Immature natural killer cell (primary cell): Measurements from ENCODE around the gene ZYG11B. TPM values are rescaled to one million over a fixed set of nuclear protein-coding genes. Genes with fewer than 3 reads are reported as not detected.
A peak's percentile ranks its signal among the peaks of the same experiment; 100 is the strongest.
"Not testable (repeated sequence)": the region's sequence is repeated elsewhere in the genome, so short reads cannot be mapped to it uniquely, and the experiment has no call there.

Experiments used
- DNase-seq, 3 donors: peaks; one replicate each; pipeline ENCODE4 v3.0.0; 2022; ENCODE audit warnings: mixed read lengths in 1 of 3
- H3K27ac Mint-ChIP-seq, 6 donors: one replicate each; pipeline ENCODE4 v1.8.0; 2020; ENCODE audit warnings: mixed read lengths in 6 of 6, mild to moderate bottlenecking in 5 of 6, inconsistent platforms in 4 of 6, moderate library complexity in 3 of 6
- H3K27me3 Mint-ChIP-seq, 3 donors: one replicate each; pipeline ENCODE4 v1.8.0; 2020 to 2021; ENCODE audit warnings: low read depth in 3 of 3, mild to moderate bottlenecking in 3 of 3, mixed read lengths in 3 of 3, moderate library complexity in 3 of 3, inconsistent platforms in 1 of 3
- H3K36me3 Mint-ChIP-seq, 3 donors: one replicate each; pipeline ENCODE4 v1.8.0; 2020; ENCODE audit warnings: mixed read lengths in 3 of 3, inconsistent platforms in 2 of 3, mild to moderate bottlenecking in 2 of 3
- H3K4me1 Mint-ChIP-seq, 2 donors: one replicate each; pipeline ENCODE4 v1.8.0; 2020; ENCODE audit warnings: inconsistent platforms in 2 of 2, mild to moderate bottlenecking in 2 of 2, mixed read lengths in 2 of 2, moderate library complexity in 1 of 2
- H3K4me3 Mint-ChIP-seq, 5 donors: one replicate each; pipeline ENCODE4 v1.8.0; 2020; ENCODE audit warnings: mild to moderate bottlenecking in 5 of 5, mixed read lengths in 5 of 5, inconsistent platforms in 3 of 5, moderate library complexity in 3 of 5
- H3K9me3 Mint-ChIP-seq, 6 donors: one replicate each; pipeline ENCODE4 v1.8.0; 2020; ENCODE audit warnings: mild to moderate bottlenecking in 6 of 6, mixed read lengths in 6 of 6, inconsistent platforms in 4 of 6, moderate library complexity in 3 of 6
- polyA plus RNA-seq, 3 donors: library from polyadenylated mRNA; unstranded; fragments of 300-500 nt; fragmentation: Illumina TruSeq; gene quantifications; one replicate each; pipeline ENCODE4 v1.2.3, GENCODE V29; 2021

The ZYG11B gene
- polyA plus RNA-seq, 3 donors from 2014 or later = 1.1 to 8.9 (median 5.0) TPM

DNA sequence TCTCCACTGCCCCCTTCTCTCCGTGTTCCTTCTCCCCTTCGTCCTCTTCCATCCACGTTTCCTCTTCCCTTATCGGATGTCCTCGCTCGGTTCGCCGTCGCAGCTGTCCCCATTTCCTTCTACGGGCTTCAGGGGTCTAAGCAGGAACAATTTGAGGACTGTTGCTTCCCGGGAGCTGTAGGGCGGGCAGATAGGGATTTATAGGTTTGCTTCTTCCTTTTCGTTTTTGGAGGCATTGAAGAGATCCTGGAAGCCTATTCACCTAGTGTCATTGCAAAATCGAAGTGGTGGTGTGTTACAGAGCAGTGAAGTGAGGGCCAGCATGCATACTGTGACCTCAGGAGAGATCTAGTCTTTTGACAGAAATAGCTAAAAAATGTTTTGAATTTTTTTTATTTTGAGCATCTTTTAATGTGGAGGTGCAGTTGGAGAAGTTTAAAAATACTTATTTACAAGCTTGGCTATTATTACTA, 897 bp downstream of the ZYG11B start:
- peaks cover 27 to 32% of the 10 kb centered on the region in 2 donors for H3K4me1 Mint-ChIP-seq
- H3K27ac Mint-ChIP-seq = peak overlapping the region; percentile 52 to 92 (median 84)
- DNase-seq = no peak
- H3K27me3 Mint-ChIP-seq = peaks cover 5 to 14% (median 9%) of the 10 kb centered on the region in 3 donors
- no peaks in the 10 kb centered on the region for H3K9me3 Mint-ChIP-seq
- H3K36me3 Mint-ChIP-seq = peaks cover 0 to 6% (median 0%) of the 10 kb centered on the region in 3 donors
- H3K4me3 Mint-ChIP-seq = peak overlapping the region; percentile 87 to 95 (median 91)

DNA sequence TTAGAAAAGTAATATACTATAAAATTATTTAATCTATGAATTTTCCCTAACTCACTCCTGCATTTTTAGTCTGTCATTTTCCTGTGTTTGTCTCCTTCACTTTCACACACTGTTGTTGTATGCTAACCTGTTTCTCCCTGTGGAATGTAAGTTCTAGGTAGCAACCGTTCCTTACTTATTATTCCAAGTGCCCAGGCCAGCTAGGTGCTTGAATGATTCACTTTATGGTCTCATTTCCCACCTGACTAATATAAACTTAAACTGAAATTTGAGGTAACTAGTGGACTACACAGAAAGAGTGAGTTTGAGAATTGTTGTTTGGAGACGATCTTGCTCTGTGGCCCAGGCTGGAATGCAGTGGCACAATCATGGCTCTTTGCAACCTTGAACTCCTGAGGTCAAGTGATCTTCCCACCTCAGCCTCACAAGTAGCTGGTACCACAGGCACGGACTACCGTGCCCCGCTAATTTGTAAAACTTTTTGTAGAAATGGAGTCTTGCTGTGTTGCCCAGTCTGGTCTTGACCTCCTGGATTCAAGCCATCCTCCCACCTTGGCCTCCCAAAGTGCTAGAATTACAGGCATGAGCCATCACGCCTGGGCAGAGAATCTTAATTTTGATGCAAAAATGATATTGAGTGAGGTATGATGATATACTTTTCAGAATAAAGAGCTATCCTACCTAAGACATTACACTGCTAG, 1.9 kb downstream of the ZYG11B start:
- no peak for DNase-seq
- Mint-ChIP-seq H3K27ac (peak overlapping the region in 1 of 6 donors; percentile 64), H3K4me1 (peaks cover 27 to 32% of the 10 kb centered on the region in 2 donors), H3K27me3 (peaks cover 5 to 10% (median 5%) of the 10 kb centered on the region in 3 donors), H3K36me3 (peaks cover 0 to 6% (median 0%) of the 10 kb centered on the region in 3 donors), H3K9me3 (no peaks in the 10 kb centered on the region), H3K4me3 (peak overlapping the region; percentile 12 to 93 (median 87))

DNA sequence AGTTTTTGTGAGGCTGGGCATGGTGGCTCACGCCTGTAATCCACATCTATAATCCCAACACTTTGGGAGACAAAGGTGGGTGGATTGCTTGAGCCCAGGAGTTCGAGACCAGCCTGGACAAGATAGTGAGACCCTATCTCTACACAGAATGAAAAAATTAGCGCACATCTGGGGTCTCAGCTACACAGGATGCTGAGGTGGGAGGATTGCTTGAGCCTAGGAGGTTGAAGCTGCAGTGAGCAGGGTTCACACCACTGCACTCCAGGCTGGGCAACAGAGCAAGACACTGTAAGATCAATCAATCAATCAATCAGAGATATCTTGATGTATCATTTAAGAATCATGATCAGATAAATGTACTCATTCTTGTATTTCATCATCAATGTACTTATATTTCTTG, 7.1 kb downstream of the ZYG11B start:
- no peak for DNase-seq
- Mint-ChIP-seq H3K27ac (peak overlapping the region in 1 of 6 donors; percentile 6), H3K36me3 (peaks cover 0 to 6% (median 0%) of the 10 kb centered on the region in 3 donors), H3K4me1 (peaks cover 0 to 7% of the 10 kb centered on the region in 2 donors), H3K4me3 (no peak overlapping the region), H3K27me3 (no peaks in the 10 kb centered on the region), H3K9me3 (no peaks in the 10 kb centered on the region)

DNA sequence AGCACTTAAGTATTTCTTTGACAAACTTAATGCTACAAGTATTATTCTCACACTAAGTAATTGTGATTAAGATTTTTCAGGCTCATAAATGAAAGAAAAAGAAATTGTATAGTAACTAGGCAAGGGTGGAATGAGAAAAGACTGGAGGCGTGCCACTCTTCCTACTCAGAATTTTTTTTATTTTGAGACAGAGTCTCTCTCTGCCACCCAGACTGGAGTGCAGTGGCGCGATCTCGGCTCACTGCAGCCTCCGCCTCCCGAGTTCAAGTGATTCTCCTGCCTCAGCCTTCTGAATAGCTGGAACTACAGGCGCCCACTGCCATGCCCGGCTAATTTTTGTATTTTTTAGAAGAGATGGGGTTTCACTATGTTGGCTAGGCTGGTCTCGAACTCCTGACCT, 9.1 kb downstream of the ZYG11B start:
- not testable (repeated sequence) for H3K27me3 Mint-ChIP-seq, H3K4me3 Mint-ChIP-seq, H3K4me1 Mint-ChIP-seq, DNase-seq, H3K9me3 Mint-ChIP-seq, H3K27ac Mint-ChIP-seq, H3K36me3 Mint-ChIP-seq

GRCh38 chr1:52738148-52738547, 11.9 kb downstream of the ZYG11B start:
- no peak for DNase-seq
- Mint-ChIP-seq H3K4me1 (peaks cover 7 to 12% of the 10 kb centered on the region in 2 donors), H3K36me3 (no peaks in the 10 kb centered on the region), H3K4me3 (no peak overlapping the region), H3K27me3 (no peaks in the 10 kb centered on the region), H3K27ac (no peak overlapping the region), H3K9me3 (no peaks in the 10 kb centered on the region)

DNA sequence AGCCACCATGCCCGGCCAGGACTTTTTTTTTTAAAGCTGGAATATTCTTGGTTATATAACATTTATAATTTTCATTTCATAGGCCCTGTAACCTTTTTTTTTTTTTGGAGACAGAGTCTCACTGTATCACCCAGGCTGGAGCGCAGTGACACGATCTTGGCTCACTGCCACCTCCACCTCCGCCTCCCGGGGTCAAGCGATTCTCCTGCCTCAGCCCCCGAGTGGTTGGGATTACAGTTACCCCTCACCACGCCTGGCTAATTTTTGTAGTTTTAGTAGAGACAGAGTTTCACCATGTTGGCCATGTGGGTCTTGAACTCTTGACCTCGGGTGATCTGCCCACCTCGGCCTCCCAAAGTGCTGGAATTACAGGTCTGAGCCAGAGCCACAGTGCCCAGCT, 12.6 kb downstream of the ZYG11B start:
- Mint-ChIP-seq H3K4me3 (no peak overlapping the region), H3K4me1 (peaks cover 7 to 12% of the 10 kb centered on the region in 2 donors), H3K27me3 (peaks cover 0 to 1% (median 0%) of the 10 kb centered on the region in 3 donors), H3K36me3 (no peaks in the 10 kb centered on the region), H3K9me3 (no peaks in the 10 kb centered on the region), H3K27ac (no peak overlapping the region)
- DNase-seq = no peak

GRCh38 chr1:52739699-52740467, 13.6 kb downstream of the ZYG11B start:
- peaks cover 7 to 12% of the 10 kb centered on the region in 2 donors for H3K4me1 Mint-ChIP-seq
- no peak overlapping the region for H3K4me3 Mint-ChIP-seq
- no peak for DNase-seq
- H3K36me3 Mint-ChIP-seq = no peaks in the 10 kb centered on the region
- no peaks in the 10 kb centered on the region for H3K9me3 Mint-ChIP-seq
- H3K27ac Mint-ChIP-seq = peak overlapping the region in 1 of 6 donors; percentile 17
- H3K27me3 Mint-ChIP-seq = peaks cover 0 to 1% (median 0%) of the 10 kb centered on the region in 3 donors

DNA sequence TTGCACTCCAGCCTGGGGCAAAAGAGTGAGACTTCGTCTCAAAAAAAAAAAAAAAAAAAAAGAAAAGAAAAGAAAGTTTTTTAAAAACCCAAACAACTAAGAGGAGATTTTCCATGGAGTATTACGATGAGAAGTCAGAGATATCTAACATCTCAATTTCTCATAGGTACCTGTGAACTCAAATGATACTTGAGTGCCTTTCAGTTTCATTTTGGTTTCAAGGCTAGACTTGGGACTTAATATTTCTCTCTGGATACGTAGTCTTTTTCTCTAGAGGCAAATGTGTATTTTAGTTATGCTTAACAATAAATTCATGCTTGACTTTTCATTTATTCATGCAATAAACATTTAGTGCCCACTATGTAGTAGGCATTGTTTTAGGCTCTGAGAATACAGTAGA, 15.0 kb downstream of the ZYG11B start:
- DNase-seq = no peak
- H3K4me1 Mint-ChIP-seq = peaks cover 7 to 12% of the 10 kb centered on the region in 2 donors
- H3K4me3 Mint-ChIP-seq = peak overlapping the region in 4 of 5 donors; percentile 21 to 48 (median 36)
- peaks cover 0 to 1% (median 0%) of the 10 kb centered on the region in 3 donors for H3K27me3 Mint-ChIP-seq
- H3K27ac Mint-ChIP-seq = peak overlapping the region in 1 of 6 donors; percentile 45
- H3K9me3 Mint-ChIP-seq = no peaks in the 10 kb centered on the region
- no peaks in the 10 kb centered on the region for H3K36me3 Mint-ChIP-seq

DNA sequence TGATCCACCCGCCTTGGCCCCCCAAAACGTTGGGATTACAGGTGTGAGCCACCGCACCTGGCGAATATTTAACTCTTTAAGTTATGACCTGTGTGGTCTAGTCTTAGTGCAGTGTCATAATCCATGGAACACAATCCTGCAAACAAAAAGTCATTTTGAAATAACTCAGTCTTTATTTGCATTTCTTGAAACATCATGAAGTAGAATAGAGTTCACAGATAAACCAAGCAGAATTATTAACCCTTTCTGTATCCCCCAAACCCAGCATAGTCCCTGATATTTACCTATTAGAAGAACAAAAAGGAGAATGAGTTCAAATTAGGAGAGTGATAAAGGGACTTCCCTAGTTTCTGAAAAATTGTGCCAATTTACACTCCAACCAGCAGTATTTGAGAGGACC, 19.9 kb downstream of the ZYG11B start:
- Mint-ChIP-seq H3K27ac (no peak overlapping the region), H3K9me3 (no peaks in the 10 kb centered on the region), H3K27me3 (peaks cover 0 to 1% (median 0%) of the 10 kb centered on the region in 3 donors), H3K36me3 (no peaks in the 10 kb centered on the region), H3K4me1 (peaks cover 4 to 6% of the 10 kb centered on the region in 2 donors), H3K4me3 (no peak overlapping the region)
- DNase-seq = no peak

- Mint-ChIP-seq H3K4me3 (no peak overlapping the region), H3K9me3 (no peaks in the 10 kb centered on the region), H3K27me3 (peaks cover 0 to 1% (median 0%) of the 10 kb centered on the region in 3 donors), H3K36me3 (no peaks in the 10 kb centered on the region), H3K27ac (no peak overlapping the region), H3K4me1 (no peaks in the 10 kb centered on the region)
- DNase-seq = no peak
These were observed 21.2 kb downstream of the ZYG11B start for GRCh38 chr1:52747450-52747849.

DNA sequence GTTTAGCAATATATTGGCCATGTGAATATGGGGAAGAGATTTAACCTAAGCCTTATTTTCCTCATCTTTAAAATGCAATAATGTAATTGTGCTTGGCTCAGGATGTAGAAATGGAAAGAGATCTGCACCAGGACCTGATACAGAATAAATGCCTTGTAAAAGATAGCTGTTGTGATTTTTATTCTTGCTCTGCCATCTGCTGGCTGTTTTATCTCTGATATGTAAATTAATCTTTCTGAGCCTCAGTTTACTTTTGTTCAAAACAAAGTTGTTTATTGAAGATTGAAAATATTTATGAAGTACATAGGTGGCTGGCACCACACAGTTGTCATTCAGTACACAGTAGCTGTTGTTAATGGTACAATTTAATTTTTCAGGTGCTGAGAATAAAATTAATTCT, 21.9 kb downstream of the ZYG11B start:
- Mint-ChIP-seq H3K27ac (peak overlapping the region in 1 of 6 donors; percentile 30), H3K4me1 (no peaks in the 10 kb centered on the region), H3K9me3 (no peaks in the 10 kb centered on the region), H3K36me3 (no peaks in the 10 kb centered on the region), H3K4me3 (no peak overlapping the region), H3K27me3 (peaks cover 0 to 1% (median 0%) of the 10 kb centered on the region in 3 donors)
- DNase-seq = no peak

DNA sequence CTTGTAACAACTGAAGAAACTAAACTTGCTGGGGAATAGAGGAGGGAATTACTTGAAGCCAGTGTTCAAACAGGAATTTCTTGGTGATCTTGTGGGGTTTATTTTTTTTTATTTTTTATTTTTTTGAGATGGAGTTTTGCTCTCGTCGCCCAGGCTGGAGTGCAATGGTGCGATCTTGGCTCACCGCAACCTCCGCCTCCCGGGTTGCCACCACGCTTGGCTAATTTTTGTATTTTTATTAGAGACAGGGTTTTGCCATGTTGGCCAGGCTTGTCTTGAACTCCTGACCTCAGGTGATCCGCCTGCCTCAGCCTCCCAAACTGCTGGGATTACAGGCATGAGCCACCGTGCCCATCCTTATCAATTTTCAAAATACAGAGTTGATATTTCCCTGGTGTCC, 23.2 kb downstream of the ZYG11B start:
- not testable (repeated sequence) for H3K36me3 Mint-ChIP-seq, H3K4me1 Mint-ChIP-seq, H3K27ac Mint-ChIP-seq, H3K4me3 Mint-ChIP-seq, DNase-seq, H3K27me3 Mint-ChIP-seq, H3K9me3 Mint-ChIP-seq

GRCh38 chr1:52750139-52750538, 23.9 kb downstream of the ZYG11B start:
- H3K4me3 Mint-ChIP-seq, H3K4me1 Mint-ChIP-seq, H3K9me3 Mint-ChIP-seq, H3K27ac Mint-ChIP-seq, H3K27me3 Mint-ChIP-seq, DNase-seq, H3K36me3 Mint-ChIP-seq: not testable (repeated sequence)
